IPS DF 6.9 (cell line): ENCODE data around the gene BICDL2.
"Not testable (repeated sequence)": the region's sequence is repeated elsewhere in the genome, so short reads cannot be mapped to it uniquely, and the experiment has no call there.

ENCODE experiments used
- DNase-seq: peaks from one replicate; pipeline ENCODE4 v3.0.0-alpha.2; 2013; ENCODE audit warnings: low read depth, low spot score
- H3K27ac ChIP-seq: one replicate; pipeline ENCODE4 v1.5.1; 2013; ENCODE audit warnings: low read length, control low read depth
- H3K27me3 ChIP-seq: 2 replicates; pipeline ENCODE4 v1.6.1; 2013; ENCODE audit warnings: mild to moderate bottlenecking, low read length; ENCODE audit not compliant: control insufficient read depth, insufficient read depth
- H3K36me3 ChIP-seq: 2 replicates; pipeline ENCODE4 v1.6.1; 2013; ENCODE audit warnings: low read length; ENCODE audit not compliant: control insufficient read depth, insufficient read depth
- H3K4me1 ChIP-seq: 2 replicates; pipeline ENCODE4 v1.6.1; 2013; ENCODE audit warnings: low read length; ENCODE audit not compliant: control insufficient read depth, insufficient read depth
- H3K4me3 ChIP-seq: 2 replicates; pipeline ENCODE4 v1.5.1; 2013; ENCODE audit warnings: mild to moderate bottlenecking, low read length
- H3K9me3 ChIP-seq: 2 replicates; pipeline ENCODE4 v1.6.1; 2013; ENCODE audit warnings: low read length, inconsistent platforms; ENCODE audit not compliant: control insufficient read depth, insufficient read depth
- WGBS: extraction: QIAGEN DNeasy Blood & Tissue Kit; methylation state at CpG from one replicate; pipeline ENCODE4 v1.1.7; 2013; ENCODE audit warnings: mixed read lengths, missing lambda C conversion rate; ENCODE audit not compliant: insufficient read length, insufficient coverage; 5-methylcytosine and 5-hydroxymethylcytosine counted together

Gene BICDL2

GRCh38 chr16:3056336-3057180, 19.8 kb upstream of the BICDL2 start:
- H3K4me1 ChIP-seq: peaks cover 4% of the 10 kb centered on the region
- no peaks in the 10 kb centered on the region for H3K27me3 ChIP-seq
- H3K9me3 ChIP-seq: no peaks in the 10 kb centered on the region
- no peak overlapping the region for H3K27ac ChIP-seq
- H3K4me3 ChIP-seq: no peak overlapping the region
- DNase-seq: no peak
- no peaks in the 10 kb centered on the region for H3K36me3 ChIP-seq
- no CpG with 5 or more reads among the region's 19 CpGs for WGBS

GRCh38 chr16:3055734-3056115, 19.0 kb upstream of the BICDL2 start:
- H3K9me3 ChIP-seq, H3K27me3 ChIP-seq, H3K4me3 ChIP-seq, DNase-seq, H3K36me3 ChIP-seq, H3K27ac ChIP-seq, H3K4me1 ChIP-seq: not testable (repeated sequence)
- WGBS: no CpG with 5 or more reads among the region's 9 CpGs

- DNase-seq: no peak
- H3K4me1 ChIP-seq: peaks cover 4% of the 10 kb centered on the region
- H3K9me3 ChIP-seq: no peaks in the 10 kb centered on the region
- H3K27ac ChIP-seq: no peak overlapping the region
- H3K36me3 ChIP-seq: 0 out of 2 replicates have a peak, but pooled peaks cover under 1% of the 10 kb centered on the region
- no CpG with 5 or more reads among the region's 17 CpGs for WGBS
- no peak overlapping the region for H3K4me3 ChIP-seq
- no peaks in the 10 kb centered on the region for H3K27me3 ChIP-seq
Observed at GRCh38 chr16:3054965-3055733, 18.4 kb upstream of the BICDL2 start.

DNA sequence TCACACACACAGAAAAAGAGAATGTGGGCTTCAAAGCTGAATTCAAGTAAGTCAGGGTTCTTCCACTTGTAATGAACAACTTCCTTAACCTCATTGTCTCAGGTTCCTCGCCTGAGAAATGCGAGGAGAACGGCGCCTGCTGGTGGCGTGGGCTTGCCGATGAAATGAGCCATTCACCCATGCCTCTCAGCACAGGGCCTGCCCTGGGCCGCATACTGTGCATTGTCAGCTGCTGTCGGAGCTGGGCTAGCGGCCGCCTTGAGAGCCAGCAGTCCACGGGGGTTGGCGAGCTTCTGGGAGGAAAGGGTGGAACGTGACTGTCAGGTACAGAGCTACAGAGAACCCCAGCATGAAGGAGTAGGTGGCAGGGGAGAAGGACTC, 16.6 kb upstream of the BICDL2 start:
- not testable (repeated sequence) for H3K27ac ChIP-seq, DNase-seq, H3K4me3 ChIP-seq, H3K4me1 ChIP-seq, H3K27me3 ChIP-seq, H3K9me3 ChIP-seq, H3K36me3 ChIP-seq
- no CpG with 5 or more reads among the region's 13 CpGs for WGBS

DNA sequence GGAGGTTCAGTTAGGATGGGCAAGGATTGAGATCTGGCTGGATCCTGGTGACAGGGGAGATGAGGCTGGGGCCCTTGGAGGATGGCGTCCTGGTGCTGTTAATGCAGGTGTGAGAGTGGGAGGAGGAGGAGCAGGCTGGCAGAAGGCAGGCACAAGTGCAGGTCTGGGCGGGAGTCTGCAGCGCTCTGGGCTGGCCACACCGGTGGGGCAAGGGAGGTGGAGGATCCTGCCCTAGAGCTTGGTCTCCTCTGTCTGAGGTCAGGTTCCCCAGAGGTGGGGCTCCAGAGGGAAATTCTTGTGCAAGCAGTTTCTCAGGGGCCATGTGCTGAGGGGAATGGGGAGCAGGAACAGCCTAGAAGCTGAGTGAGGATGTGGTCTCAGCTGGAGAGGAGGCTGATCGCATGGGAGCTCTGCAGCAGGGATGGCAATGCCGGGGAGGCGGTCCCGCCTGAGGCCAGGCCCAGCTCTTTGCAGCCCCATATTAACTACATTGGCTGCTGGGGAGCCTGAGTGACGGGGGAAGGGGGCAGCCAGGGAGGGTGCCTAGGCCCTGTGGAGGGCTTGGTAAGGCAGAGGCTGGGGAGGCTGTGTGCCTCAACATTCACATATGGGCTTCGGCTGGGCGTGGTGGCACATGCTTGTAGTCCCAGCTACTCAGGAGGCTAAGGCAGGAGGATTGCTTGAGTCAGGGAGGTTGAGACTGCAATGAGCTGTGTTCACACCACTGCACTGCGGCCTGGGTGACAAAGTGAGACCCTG, 16.0 kb upstream of the BICDL2 start:
- H3K27ac ChIP-seq, H3K36me3 ChIP-seq, DNase-seq, H3K4me1 ChIP-seq, H3K27me3 ChIP-seq, H3K4me3 ChIP-seq, H3K9me3 ChIP-seq: not testable (repeated sequence)
- no CpG with 5 or more reads among the region's 12 CpGs for WGBS

DNA sequence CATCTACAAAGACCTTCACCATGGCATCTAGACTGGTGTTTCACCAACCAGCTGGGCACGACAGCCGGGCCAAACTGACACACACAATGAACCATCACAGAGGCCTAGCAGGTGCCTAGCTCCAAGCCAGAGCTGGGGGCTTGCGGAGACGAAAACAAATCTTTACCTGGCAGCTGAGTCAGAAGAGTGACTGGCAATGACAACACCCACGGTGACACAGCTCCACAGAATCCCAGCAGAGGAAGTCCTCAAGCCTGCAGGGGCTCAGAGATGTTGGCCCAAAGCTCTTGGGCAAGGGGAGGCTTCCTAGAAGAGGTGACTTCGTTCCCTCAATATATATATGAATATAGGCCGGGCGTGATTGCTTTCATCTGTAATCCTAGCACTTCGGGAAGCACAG, 14.8 kb upstream of the BICDL2 start:
- H3K9me3 ChIP-seq: no peaks in the 10 kb centered on the region
- no peak overlapping the region for H3K27ac ChIP-seq
- DNase-seq: no peak
- no CpG with 5 or more reads among the region's 9 CpGs for WGBS
- H3K27me3 ChIP-seq: no peaks in the 10 kb centered on the region
- H3K36me3 ChIP-seq: 0 out of 2 replicates have a peak, but pooled peaks cover 3% of the 10 kb centered on the region
- no peaks in the 10 kb centered on the region for H3K4me1 ChIP-seq
- no peak overlapping the region for H3K4me3 ChIP-seq

DNA sequence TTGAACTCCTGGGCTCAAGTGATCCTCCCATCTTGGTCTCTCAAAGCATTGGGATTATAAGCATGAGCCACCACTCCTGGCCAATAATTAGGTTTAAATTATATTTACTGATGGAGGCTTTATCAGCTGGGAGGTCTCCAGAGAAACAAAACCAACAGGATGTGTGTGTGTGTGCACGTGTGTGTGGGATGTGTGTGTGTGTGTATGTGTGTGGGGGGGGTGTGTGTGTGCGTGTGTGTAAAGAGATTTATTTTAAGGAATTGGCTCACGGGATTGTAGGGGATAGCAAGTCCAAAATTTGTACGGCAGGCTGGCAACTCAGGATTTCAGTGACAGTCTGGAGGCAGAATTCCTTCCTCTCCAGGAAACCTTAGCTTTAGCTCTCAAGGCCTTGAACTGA, 14.3 kb upstream of the BICDL2 start:
- Histone ChIP-seq H3K9me3 (no peaks in the 10 kb centered on the region), H3K36me3 (0 out of 2 replicates have a peak, but pooled peaks cover 3% of the 10 kb centered on the region), H3K27ac (no peak overlapping the region), H3K4me1 (no peaks in the 10 kb centered on the region), H3K4me3 (no peak overlapping the region), H3K27me3 (no peaks in the 10 kb centered on the region)
- DNase-seq: no peak
- WGBS: 100% methylated on average over 2 of the region's 4 CpGs

- no peak for DNase-seq
- H3K4me3 ChIP-seq: no peak overlapping the region
- no CpG with 5 or more reads among the region's 5 CpGs for WGBS
Observed at GRCh38 chr16:3050487-3050886, 13.7 kb upstream of the BICDL2 start.

GRCh38 chr16:3049921-3050481, 13.3 kb upstream of the BICDL2 start:
- WGBS: no CpG with 5 or more reads among the region's 26 CpGs
- DNase-seq: no peak
- Histone ChIP-seq H3K36me3 (0 out of 2 replicates have a peak, but pooled peaks cover 3% of the 10 kb centered on the region), H3K9me3 (no peaks in the 10 kb centered on the region), H3K27me3 (no peaks in the 10 kb centered on the region), H3K4me1 (no peaks in the 10 kb centered on the region), H3K4me3 (no peak overlapping the region), H3K27ac (no peak overlapping the region)

More at GRCh38 chr16:3050487-3050886, 13.7 kb upstream of the BICDL2 start:
- Histone ChIP-seq H3K27ac (no peak overlapping the region), H3K36me3 (0 out of 2 replicates have a peak, but pooled peaks cover 3% of the 10 kb centered on the region), H3K27me3 (no peaks in the 10 kb centered on the region), H3K4me1 (no peaks in the 10 kb centered on the region), H3K9me3 (no peaks in the 10 kb centered on the region)

DNA sequence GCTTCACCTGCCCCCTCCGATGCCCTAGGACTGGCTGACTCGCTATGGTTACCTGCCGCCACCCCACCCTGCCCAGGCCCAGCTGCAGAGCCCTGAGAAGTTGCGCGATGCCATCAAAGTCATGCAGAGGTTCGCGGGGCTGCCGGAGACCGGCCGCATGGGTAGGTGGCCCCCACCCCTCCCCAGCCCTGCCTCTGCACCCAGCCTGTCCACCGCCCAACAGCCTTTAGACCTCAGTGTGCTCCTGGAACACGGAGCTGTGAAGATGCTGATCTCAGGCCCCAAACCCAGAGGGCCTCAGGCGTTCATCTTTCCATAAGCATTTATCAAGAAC, 10.6 kb upstream of the BICDL2 start:
- Histone ChIP-seq H3K36me3 (0 out of 2 replicates have a peak, but pooled peaks cover 3% of the 10 kb centered on the region), H3K4me3 (peak overlapping the region; percentile 60; the same call in 1 of the 2 replicates), H3K4me1 (peaks cover 1% of the 10 kb centered on the region; the same call in 1 of the 2 replicates), H3K9me3 (no peaks in the 10 kb centered on the region), H3K27ac (no peak overlapping the region), H3K27me3 (no peaks in the 10 kb centered on the region)
- WGBS: no CpG with 5 or more reads among the region's 13 CpGs
- no peak for DNase-seq
